ENCODE measurements around the gene TIMM29. TPM values are rescaled to one million over a fixed set of nuclear protein-coding genes. Genes with fewer than 3 reads are reported as not detected.
"Not testable (repeated sequence)": the region's sequence is repeated elsewhere in the genome, so short reads cannot be mapped to it uniquely, and the experiment has no call there.

The TIMM29 gene
- polyA plus RNA-seq, 2 of the 4 experiments (the other 2 are of a cell fraction) = 9.1 to 20.5 TPM

- Histone ChIP-seq H3K9me3 (no peaks in the 10 kb centered on the region), H3K27ac (peak overlapping the region; percentile 36 to 76; a peak in 4 of 6 replicates), H3K4me3 (no peak overlapping the region), H3K4me2 (peak overlapping the region; percentile 4; the same call in 1 of the 3 replicates), H3K4me1 (peaks cover 14% of the 10 kb centered on the region; the same call in 2 of the 3 replicates)
- no peak for TF ChIP-seq ZSCAN20 (CRISPR knock-in tag; IDR thresholded peaks at IDR 0.05)
- no peak for TF ChIP-seq SMC3 (IDR thresholded peaks at IDR 0.05)
- TF ChIP-seq ZFP36 (IDR thresholded peaks at IDR 0.05; ENCODE audit: borderline replicate concordance, partially characterized antibody) = no peak
- peak; percentile 46; the same call in 1 of the 2 replicates for TF ChIP-seq GATA3 (IDR thresholded peaks at IDR 0.05; ENCODE audit: borderline replicate concordance)
- no peak for TF ChIP-seq MAFK (IDR thresholded peaks at IDR 0.05; ENCODE audit: partially characterized antibody)
- peak in 1 of 2 experiments; percentile 69; a peak in 1 of 4 replicates for TF ChIP-seq CEBPB (IDR thresholded peaks at IDR 0.05)
- TF ChIP-seq EHF (CRISPR knock-in tag; IDR thresholded peaks at IDR 0.05) = no peak
- 33% methylated on average over 5 of the region's 6 CpGs for WGBS (ENCODE audit: missing lambda C conversion rate)
- ATAC-seq (peak in 1 of 2 experiments; percentile 20; a peak in 3 of 6 replicates), FAIRE-seq (no peak), DNase-seq (ENCODE audit: low read depth in 1 of 2, low spot score in 1 of 2) (peak in 1 of 2 experiments; percentile 32)
- CTCF ChIA-PET = no interaction called here
- POLR2A ChIA-PET = no interaction called here
Measured at GRCh38 chr19:10946958-10947657, 18.5 kb downstream of the TIMM29 start.

GRCh38 chr19:10952809-10953208 is 24.2 kb downstream of the TIMM29 start:
- POLR2A ChIA-PET = no interaction called here

GRCh38 chr19:10959277-10959968 is 30.8 kb downstream of the TIMM29 start:
- CTCF ChIA-PET = interaction anchor here (1.5 to 2.5 kb wide), 2 partner anchors 18 to 23 kb away, joined by 5 to 11 read pairs; no protein-coding TSS in a partner anchor
- peak overlapping the region; percentile 97 to 99 for H3K27ac ChIP-seq

More at GRCh38 chr19:10952809-10953208, 24.2 kb downstream of the TIMM29 start:
- TF ChIP-seq RAD21 (conservative IDR thresholded peaks at IDR 0.05 in 1 of 2, IDR thresholded peaks at IDR 0.05 in 1 of 2) (no peak), CTCF (IDR thresholded peaks at IDR 0.05) (no peak), EP300 (IDR thresholded peaks at IDR 0.05) (no peak), HMGXB4 (CRISPR knock-in tag; IDR thresholded peaks at IDR 0.05; ENCODE audit: borderline replicate concordance) (no peak), ZNF302 (CRISPR knock-in tag; IDR thresholded peaks at IDR 0.05) (no peak), ZC3H11A (IDR thresholded peaks at IDR 0.05) (no peak), NR3C1 (IDR thresholded peaks at IDR 0.05) (no peak), HOXA7 (CRISPR knock-in tag; IDR thresholded peaks at IDR 0.05) (no peak)
- no peak overlapping the region for H3K4me2 ChIP-seq
- no peak overlapping the region for H3K4me3 ChIP-seq
- peaks cover 14% of the 10 kb centered on the region for H3K4me1 ChIP-seq
- peak overlapping the region in 1 of 2 experiments; percentile 57; a peak in 2 of 6 replicates for H3K27ac ChIP-seq
- no peaks in the 10 kb centered on the region for H3K9me3 ChIP-seq
- CTCF ChIA-PET = interaction anchor here (0.9 to 2.9 kb wide), 3 partner anchors 8 to 16 kb away, joined by 3 to 25 read pairs (median 8); no protein-coding TSS in a partner anchor
- DNase-seq (ENCODE audit: low read depth in 1 of 2, low spot score in 1 of 2) (no peak), FAIRE-seq (no peak), ATAC-seq (no peak)
- 92% methylated on average over 6 of the region's 6 CpGs for WGBS (ENCODE audit: missing lambda C conversion rate)

More at GRCh38 chr19:10959277-10959968, 30.8 kb downstream of the TIMM29 start:
- H3K4me1 ChIP-seq = peaks cover 13% of the 10 kb centered on the region
- POLR2A ChIA-PET = interaction anchor here (1.1 kb wide), 1 partner anchor 14 kb away, joined by 3 read pairs; no protein-coding TSS in a partner anchor
- not testable (repeated sequence) for ATAC-seq; H3K9me3 ChIP-seq; DNase-seq (ENCODE audit: low read depth in 1 of 2, low spot score in 1 of 2); FAIRE-seq
- H3K4me2 ChIP-seq = peak overlapping the region; percentile 92
- peak overlapping the region; percentile 94 for H3K4me3 ChIP-seq
- WGBS (ENCODE audit: missing lambda C conversion rate) = 94% methylated on average over 19 of the region's 19 CpGs

Data from A549 (cell line).